Measurements from ENCODE around the gene TGFB1.

The TGFB1 gene

GRCh38 chr19:41344162-41344561, 9.6 kb downstream of the TGFB1 start:
- DNase-seq (ENCODE audit: low spot score): no peak

- no peak for DNase-seq (ENCODE audit: low spot score)
Observed at GRCh38 chr19:41341669-41342490, 11.8 kb downstream of the TGFB1 start.

GRCh38 chr19:41339936-41340335, 13.8 kb downstream of the TGFB1 start:
- no peak for DNase-seq (ENCODE audit: low spot score)

- DNase-seq (ENCODE audit: low spot score): no peak
Observed at GRCh38 chr19:41335467-41335866, 18.3 kb downstream of the TGFB1 start.

- DNase-seq (ENCODE audit: low spot score): no peak
Observed at GRCh38 chr19:41334793-41335192, 18.9 kb downstream of the TGFB1 start.

- DNase-seq (ENCODE audit: low spot score): no peak
Observed at GRCh38 chr19:41332468-41332867, 21.3 kb downstream of the TGFB1 start.

GRCh38 chr19:41332000-41332399, 21.7 kb downstream of the TGFB1 start:
- no peak for DNase-seq (ENCODE audit: low spot score)

- no peak for DNase-seq (ENCODE audit: low spot score)
Observed at GRCh38 chr19:41330946-41331678, 22.6 kb downstream of the TGFB1 start.

- no peak for DNase-seq (ENCODE audit: low spot score)
Observed at GRCh38 chr19:41330481-41330880, 23.2 kb downstream of the TGFB1 start.

- no peak for DNase-seq (ENCODE audit: low spot score)
Observed at GRCh38 chr19:41328842-41329225, 24.9 kb downstream of the TGFB1 start.

- no peak for DNase-seq (ENCODE audit: low spot score)
Observed at GRCh38 chr19:41328157-41328841, 25.4 kb downstream of the TGFB1 start.

GRCh38 chr19:41327576-41328156, 26.1 kb downstream of the TGFB1 start:
- DNase-seq (ENCODE audit: low spot score): no peak

- DNase-seq (ENCODE audit: low spot score): no peak
Observed at GRCh38 chr19:41327076-41327575, 26.6 kb downstream of the TGFB1 start.

GRCh38 chr19:41325947-41326706, 27.6 kb downstream of the TGFB1 start:
- no peak for DNase-seq (ENCODE audit: low spot score)

- DNase-seq (ENCODE audit: low spot score): no peak
Observed at GRCh38 chr19:41325640-41325946, 28.1 kb downstream of the TGFB1 start.

GRCh38 chr19:41324921-41325639, 28.6 kb downstream of the TGFB1 start:
- DNase-seq (ENCODE audit: low spot score): peak; percentile 40

- no peak for DNase-seq (ENCODE audit: low spot score)
Observed at GRCh38 chr19:41324231-41324702, 29.5 kb downstream of the TGFB1 start.

GRCh38 chr19:41323430-41324125, 30.1 kb downstream of the TGFB1 start:
- DNase-seq (ENCODE audit: low spot score): no peak

- DNase-seq (ENCODE audit: low spot score): no peak
Observed at GRCh38 chr19:41323023-41323422, 30.7 kb downstream of the TGFB1 start.

GRCh38 chr19:41322451-41322850, 31.3 kb downstream of the TGFB1 start:
- DNase-seq (ENCODE audit: low spot score): no peak

Measured in SK-N-DZ (cell line).